Measurements from ENCODE around the gene MARVELD1.

DNA sequence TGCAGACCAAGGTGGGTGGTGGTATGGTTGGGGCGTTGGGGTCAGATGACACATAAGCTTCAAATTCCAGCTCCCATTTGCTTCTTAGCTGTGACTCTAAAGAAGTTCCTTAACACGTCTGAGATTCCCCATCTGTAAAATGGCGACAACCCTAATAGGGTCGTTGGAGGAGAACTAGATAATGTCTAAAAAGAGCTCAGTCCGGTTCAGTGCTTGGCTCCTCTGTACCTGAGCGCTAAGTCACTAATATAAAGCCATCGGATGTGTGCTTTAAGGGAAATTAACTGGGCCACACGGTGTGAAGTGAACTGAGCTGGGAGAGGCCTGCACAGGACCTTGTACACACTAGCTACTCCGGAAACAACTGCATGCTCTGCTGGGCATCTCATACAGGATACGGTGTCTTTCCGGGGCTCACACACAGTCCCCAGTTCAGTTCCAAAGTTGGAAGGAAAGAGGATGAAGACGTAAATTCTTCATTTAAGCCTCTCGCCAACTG, 22.9 kb downstream of the MARVELD1 start:
- TF ChIP-seq EZH2 (IDR thresholded peaks at IDR 0.05; ENCODE audit: insufficient read depth, poor library complexity, severe bottlenecking): no peak
- TF ChIP-seq EZH2phosphoT487 (IDR thresholded peaks at IDR 0.05; ENCODE audit: insufficient read depth, low read depth): no peak
